ENCODE measurements around the gene ACOXL. TPM values are rescaled to one million over a fixed set of nuclear protein-coding genes. Genes with fewer than 3 reads are reported as not detected.
"Not testable (repeated sequence)": the region's sequence is repeated elsewhere in the genome, so short reads cannot be mapped to it uniquely, and the experiment has no call there.

ACOXL gene
- total RNA-seq, 1 experiment from 2014 or later = not detected

DNA sequence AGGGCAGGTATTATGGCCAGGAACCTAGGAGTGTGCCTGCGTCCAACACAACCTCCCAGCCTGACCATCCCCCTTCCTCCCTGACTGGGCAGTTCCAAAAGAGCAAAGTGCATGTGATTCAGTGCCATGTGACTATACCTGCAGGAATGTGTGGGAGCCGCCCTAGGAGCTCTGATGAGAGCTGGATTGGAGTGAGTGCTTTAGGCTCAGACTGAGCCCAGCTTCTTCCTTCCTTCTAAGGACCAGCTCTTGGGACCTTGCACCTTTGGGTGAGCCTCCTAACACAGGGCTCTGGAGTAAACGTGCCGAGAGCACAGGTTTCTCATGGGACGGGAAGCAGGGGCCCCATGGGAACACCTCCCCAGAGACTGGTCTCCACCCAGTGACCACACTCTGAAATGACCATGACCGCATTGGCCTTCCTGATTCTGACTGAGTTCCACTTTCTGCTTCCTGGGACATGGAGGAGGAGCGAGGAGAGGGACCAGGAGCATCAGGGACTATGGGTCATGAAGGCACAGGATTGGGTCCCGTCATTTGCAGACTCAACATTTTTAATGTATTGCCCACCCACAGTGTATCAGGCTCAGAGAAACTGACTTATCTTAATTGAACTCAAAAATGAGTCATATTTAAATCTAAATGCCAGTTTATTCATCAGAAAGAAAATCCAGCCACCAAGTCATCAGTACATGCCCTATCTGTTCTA lies 300.5 kb downstream of the ACOXL start:
- DNase-seq (ENCODE audit: low read depth) = peak; percentile 58

DNA sequence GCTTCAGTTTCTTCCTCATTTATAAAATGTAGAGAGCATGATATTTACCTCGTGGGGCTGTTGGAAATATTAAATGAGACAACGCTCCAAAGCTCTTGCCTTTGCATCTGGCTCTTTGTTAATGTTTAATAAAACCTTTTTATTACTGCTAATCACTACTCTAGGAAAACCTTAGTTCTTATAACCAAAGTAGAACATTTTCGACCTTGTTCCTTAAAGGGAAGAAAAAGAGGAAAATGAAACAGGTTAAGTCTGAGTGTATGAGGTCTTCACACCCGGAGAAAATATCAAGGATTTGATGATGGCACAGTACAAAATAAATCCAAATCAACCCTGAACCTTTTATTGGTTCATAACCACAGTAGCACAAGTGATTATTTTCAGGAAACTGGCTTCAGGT lies 301.8 kb downstream of the ACOXL start:
- no peak for DNase-seq (ENCODE audit: low read depth)

DNA sequence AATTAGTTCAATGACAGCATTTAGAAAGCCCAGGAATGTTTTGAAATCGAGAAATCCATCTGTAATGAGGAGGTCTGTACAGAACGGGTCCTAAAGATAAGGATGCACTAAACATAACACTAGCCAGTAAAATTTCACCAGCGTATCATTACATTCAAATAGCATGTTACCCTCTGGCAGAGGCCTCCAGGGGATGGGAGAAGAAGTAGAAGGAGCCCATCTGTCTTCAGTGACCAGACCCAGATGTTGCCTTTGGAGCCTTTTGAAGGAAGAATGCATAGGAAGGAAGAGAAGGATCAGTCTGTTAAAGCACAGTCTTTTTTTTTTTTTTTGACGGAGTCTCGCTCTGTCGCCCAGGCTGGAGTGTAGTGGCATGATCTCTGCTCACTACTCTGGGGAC lies 302.2 kb downstream of the ACOXL start:
- DNase-seq (ENCODE audit: low read depth) = no peak

DNA sequence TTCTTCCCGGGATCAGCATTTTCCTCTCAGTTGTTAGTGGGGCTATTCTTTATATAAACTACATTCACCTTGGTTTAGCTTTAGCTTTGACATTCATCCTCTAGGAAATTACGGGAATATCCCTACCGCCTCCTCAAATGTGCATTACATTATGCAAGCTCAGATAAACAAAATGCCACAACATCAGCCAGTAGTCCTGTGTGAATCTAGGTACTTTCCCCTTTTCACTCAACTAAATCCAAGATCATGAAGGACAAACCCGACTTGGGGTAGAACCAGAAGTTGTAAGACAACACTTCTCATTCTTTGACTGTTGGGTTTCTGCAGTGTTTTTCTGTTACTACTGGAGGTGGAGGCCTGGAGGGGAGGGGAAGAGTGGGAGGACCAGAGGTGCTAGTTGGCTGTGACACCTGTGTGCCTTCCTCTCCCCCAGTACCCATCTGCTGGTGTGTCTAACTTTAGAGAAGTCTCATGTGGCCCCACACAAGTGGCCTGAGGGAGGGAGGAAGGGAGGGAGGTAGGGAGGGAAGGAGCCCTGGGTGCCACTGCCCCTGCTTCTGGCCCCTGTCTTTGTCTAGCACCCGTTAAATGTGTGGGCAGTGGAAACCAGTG lies 303.6 kb downstream of the ACOXL start:
- DNase-seq (ENCODE audit: low read depth) = no peak

DNA sequence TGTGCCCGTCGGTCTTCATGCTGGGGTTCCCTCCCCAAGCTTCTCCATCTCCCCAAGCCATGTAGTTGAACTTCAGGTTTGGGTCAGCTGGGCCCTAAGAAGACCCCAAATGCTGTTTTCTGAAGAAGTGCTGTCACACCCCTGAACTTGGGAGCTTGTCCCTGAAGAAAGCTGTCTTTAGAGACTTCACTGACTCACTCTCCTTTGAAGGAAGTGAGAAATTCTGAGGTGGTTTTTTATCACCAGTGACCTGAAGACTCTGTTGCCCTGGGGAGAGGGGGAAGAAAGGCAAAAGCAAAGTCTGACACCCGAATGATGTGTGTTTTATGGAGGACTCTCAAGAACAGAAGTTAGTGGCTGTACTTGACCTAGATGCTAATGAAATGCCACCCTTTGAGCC lies 304.8 kb downstream of the ACOXL start:
- peak; percentile 33 for DNase-seq (ENCODE audit: low read depth)

DNA sequence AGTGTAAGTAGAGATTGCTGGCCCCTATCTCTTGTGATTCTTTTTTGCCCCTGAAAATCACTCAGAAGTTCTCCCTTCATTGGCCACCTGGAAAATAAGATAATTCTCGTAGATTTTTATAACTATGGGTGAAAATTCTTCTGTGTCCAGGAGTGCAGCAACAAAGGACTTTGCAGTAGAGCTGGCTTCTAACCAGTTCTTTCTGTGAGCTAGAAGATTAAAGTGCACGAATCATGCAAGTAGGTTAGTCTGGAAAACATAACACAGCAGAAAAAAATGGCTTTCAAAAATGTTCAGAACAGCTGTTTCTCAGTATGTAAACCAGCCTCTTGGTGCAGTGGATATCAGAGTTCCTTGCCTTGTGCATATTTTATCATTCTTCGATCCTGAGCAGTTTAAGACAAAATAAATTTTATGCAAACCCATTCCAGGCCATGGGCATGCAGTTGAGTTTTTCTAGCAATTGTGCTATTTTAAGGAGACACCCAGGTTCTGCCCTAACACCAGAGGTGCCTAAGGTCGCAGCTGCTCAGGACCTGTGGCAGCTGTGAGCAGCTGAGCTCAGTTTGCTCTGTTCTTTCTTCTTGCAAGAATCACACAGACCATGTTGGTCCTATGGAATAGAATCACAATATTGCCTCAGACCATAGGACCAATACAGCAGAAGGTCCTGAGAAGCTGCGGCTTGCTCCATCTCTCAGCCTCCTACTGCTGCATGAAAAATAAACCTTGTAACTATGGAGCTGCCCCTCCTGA lies 307.4 kb downstream of the ACOXL start:
- DNase-seq (ENCODE audit: low read depth) = no peak

DNA sequence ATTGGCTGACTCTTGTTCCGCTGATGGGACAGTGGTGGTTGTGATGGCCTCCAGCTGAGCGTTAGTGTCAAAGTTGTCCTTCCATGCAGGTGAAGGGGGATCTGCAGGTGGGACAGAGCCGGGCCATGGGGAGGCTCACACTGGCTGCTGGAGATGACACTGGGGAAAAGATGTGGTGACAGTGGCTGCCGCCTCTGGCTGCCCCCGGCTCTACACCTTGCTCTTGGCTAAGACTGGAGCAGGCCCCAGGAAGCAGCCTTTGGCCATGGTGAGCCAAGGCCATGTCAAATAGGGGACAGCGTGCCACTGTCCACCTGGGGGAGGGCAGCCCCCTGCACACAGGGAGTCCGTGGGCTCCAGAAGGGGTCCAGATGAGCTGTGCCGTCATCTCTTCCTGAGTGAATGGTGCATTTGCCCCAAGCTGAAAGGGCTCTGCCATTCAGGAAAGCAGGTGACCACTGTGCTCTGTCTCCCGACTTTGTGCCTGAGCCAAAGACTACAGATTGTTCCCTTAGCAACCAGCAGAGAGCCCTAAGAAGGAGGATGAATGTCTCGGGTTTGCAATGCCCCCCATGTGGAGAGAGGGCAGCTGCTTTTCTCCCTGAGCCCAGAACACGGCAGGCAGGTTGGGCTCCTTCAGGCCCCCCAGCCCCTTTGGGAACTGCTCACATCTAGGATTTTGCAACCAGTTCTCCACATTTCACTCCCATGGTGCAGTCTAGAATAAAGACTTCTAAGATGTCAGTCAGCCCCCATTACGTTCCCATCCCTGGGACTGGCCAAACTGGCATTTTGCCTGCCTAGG lies 309.2 kb downstream of the ACOXL start:
- DNase-seq (ENCODE audit: low read depth) = no peak

DNA sequence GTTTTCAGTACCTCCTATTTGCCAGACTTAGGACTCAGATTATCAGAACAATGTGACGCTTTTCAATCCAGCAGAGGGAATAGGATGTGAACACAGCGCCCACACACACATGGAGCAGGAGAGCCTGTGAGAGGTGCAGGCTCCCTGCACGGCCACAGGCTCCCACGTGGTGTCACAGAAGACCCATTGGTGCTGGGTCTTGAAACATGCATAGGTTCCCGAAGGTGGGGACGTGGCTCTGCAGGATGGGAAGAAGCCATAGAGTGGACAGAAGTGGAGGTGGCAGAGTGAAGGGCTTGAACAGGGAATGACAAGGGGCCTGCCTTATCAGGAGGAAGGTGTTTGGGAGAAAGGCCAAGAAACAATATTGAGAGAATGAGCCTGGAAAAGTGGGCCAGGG lies 309.9 kb downstream of the ACOXL start:
- DNase-seq (ENCODE audit: low read depth) = no peak

DNA sequence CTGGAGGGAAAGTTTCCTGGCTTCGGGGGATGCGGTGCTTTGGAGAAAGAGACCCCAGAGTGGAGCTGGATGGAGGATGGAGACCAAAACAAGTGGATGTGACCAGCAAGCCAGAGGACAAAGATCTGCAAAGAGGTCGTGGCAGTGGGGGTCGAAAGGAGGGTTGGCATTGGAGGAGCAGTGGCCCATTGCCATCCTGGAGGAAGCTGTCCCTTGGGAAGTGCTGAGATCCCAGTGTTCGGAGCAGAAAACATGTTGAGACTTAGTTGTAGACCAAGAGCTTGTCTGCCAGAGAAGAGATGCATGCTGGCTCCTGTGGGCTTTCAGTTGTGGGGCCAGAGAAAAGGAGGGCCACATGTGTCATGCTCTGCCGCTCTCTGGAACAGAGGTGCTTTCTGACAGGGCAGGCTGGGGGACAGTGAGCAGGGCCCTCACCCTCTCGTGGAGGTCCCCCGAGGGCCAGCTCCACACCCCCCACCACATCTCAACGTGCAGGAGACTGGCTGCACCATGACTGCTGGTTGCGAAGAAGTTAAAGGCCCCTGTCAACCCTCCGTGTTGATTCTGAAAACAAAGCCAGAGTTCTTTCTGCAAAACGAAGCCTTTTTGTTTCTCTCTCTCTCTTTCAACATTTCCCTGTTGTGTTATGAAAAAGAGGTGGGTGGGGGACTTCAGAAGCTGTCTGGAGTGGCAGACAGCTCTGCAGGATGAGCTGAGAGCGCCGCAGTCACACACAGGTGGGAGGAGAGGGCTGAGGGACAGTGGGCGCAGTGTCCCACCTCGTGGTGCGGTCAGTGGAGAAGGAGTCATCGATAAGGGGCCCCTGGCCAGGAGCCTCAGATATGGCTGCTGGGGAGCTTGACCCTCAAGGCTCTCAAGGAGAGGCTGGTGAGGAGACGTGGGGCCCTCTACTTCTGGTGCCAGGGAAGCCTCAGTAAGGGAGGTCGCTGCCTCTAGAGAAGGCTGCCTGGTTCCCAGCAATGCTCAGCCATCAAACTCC lies 310.7 kb downstream of the ACOXL start:
- no peak for DNase-seq (ENCODE audit: low read depth)

DNA sequence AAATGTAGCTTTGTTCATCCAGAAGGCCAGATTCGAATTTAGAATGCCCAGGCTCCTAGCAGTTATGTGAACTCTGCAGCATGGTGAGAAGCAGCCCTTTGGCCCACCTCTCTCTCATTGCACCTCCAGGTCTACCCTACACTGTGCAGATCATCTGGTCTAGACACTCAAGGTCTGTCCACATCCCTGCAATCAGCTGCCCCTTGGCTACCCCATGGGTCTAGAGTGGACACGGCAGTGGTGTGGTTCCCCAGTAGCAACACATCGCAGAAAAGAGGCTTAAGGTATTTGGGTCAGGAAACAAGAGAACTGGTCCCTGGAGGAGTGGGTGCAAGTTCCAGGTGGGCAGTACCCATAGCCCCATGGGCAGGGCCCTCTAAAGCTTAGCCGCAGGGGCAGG lies 311.7 kb downstream of the ACOXL start:
- no peak for DNase-seq (ENCODE audit: low read depth)

DNA sequence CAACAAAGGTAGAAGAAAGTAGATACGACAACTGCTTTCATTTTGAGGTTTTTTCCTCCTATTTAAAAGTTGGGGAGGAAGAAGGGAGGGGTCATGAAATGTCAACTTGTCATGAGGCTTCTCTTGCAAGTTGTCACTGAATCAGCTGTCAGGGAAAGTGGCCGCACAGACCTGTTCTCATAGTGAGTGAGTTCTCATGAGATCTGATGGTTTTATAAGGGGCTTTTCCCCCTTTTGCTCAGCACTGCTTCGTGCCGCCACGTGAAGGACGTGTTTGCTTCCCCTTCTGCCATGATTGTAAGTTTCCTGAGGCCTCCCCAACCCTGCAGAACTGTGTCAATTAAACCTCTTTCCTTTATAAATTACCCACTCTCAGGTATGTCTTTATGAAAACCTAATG lies 312.9 kb downstream of the ACOXL start:
- DNase-seq (ENCODE audit: low read depth) = not testable (repeated sequence)

DNA sequence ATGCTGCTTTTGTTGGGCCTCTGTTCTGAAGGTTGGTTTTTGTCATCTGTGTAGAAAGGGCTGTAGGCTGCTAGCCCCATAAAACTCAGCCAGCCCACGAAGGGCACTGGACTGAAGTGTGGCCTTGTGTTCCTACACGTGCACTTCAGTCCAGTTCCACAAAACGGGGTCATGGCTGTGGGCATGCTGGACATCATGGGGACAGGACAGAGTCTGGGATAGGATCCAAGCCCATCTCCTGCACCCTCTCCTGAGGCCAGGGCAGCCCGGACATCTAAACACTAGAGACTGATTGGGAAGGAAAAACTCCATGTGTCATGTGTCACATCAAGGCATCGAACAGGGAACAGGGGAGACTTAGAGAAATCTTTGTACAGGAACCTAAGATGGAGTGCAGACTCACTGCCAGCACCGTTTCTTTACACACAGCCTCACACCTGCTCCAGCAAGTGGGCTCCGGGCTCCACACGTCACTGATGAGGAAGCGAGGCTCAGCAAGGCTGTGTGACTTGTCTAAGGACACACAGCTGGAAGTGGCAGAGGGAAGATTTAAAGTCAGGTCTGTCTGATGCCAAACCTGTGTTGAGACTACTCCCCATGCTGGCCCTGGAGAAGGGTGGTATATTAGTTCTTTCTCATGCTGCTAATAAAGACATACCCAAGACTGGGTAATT lies 313.5 kb downstream of the ACOXL start:
- no peak for DNase-seq (ENCODE audit: low read depth)

DNA sequence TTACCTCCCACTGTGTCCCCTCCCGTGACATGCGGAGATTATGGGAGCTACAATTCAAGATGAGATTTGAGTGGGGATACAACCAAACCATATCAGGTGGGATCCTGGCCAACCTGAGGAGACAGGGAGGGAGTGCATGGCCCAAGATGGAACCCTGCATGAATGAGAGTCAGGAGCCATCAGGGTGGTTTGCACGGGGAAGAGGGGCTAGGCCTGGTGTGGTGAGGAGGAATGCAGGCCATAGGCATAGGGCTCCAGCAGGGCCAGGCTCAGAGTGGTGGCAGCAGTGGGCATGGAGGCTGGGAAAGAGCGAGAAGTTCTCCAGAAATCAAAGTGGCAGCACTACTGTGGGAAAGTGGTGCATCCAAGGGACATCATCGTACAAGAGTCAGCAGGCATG lies 314.3 kb downstream of the ACOXL start:
- no peak for DNase-seq (ENCODE audit: low read depth)

DNA sequence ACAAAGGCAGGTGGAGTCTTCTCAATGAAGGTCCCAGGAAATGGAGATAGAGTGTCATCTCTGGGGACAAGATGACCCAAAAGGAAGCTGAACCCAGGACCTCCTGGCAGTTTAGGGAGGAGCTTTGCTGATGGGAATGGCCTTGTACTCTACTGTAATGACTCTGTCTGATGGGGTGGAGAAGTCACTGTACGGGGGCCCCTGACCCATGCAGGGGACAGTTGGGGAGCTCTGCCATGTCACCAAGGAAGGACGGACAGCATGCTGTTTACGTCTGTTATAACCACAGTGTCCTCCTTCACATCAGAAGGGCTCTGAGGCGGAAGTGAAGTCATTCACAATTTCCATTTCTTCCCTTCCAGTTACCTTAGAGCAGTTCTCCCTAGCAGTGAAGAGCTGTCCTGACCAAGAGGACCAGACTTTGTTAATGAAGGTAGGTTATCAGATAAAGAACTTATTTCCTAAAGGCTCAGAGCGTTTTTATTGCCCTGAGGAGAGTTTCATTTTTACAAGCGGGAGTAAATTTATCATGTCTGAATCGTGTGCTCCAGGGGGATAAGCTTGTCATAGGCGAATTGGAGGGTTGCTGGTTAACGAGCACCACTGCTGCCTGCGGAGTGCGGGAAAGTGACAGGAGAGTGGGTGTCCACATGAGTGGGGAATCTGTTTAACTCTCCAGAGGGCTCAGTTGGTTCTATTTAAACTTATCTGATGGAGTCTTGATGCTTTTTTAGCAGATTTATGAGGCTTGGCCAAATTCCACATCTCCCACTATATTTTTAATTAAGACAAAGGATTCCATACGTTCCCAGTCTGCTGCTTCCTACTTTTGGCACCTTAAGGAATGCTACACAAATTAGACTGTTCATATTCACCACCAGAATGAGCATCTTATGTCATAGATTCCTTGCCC lies 316.7 kb downstream of the ACOXL start:
- no peak for DNase-seq (ENCODE audit: low read depth)

DNA sequence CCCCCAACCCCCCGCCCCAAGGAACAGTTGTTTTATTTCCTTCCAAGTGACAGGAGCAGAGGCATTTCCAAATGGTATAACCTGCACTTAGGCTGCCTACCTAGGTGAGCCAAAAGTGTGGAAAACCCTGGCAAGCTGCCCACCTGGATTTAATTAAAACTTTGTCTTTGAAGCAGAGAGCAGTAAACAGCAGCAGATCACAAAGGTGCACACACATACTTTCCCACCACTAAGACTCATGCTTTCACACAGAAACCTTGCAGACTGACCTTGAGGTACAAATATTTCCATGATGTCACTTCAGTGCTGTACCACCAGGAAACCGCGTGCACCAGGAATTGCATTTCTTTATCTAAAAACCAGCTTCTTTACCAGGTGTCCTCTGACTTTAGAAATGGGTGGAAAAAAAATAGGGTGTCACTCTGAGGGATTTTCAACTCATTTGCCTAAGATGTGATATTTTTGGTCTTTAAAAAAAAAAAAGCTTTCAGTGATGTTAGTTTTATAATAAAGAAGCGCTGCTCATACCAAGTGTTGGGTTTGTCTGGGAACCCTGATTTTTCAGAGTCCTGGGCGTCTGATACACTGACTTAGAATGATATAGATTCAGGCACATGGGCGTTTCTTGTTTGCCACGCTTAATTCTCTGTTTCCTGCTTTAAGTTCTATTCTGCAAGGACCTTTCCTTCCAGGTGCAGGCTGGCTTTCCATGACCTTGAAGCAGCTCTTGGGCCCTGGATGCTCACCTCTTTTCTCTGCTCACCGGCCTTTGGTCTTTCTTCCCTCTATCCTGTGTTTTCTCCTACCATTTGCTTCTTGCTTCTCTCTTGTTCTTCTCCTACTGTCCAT lies 317.6 kb downstream of the ACOXL start:
- DNase-seq (ENCODE audit: low read depth) = no peak

DNA sequence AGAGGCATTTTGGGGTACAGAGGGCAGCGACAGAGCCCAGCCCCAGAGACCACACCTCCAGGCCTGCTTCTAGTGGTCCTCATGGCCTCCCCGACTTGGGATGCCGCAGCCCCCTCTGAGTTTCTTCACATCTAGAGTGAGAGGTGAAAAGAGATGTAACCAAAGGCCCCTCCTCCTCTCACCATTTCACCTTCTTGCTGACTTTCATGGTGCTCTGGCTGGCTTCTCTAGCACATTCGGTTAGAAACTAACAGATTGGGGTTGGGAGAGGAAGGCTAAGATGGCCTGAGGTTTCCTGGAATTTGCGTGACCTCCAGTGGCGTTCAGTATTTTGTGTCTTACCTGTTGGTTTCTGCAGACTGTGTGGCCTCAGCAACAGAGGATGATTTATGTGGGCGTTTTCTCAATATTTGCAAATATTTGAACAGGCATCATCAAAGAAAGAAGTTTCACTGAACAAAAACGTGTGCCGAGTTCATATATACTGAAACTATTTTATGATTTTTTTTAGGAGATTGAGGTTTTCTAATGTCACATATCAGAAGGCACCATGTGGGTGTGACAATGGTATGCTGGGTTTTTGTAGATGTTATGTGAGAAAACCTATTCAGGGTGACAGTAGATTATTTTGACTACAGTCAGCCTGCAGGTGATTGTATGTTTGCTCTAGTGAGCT lies 318.5 kb downstream of the ACOXL start:
- no peak for DNase-seq (ENCODE audit: low read depth)

DNA sequence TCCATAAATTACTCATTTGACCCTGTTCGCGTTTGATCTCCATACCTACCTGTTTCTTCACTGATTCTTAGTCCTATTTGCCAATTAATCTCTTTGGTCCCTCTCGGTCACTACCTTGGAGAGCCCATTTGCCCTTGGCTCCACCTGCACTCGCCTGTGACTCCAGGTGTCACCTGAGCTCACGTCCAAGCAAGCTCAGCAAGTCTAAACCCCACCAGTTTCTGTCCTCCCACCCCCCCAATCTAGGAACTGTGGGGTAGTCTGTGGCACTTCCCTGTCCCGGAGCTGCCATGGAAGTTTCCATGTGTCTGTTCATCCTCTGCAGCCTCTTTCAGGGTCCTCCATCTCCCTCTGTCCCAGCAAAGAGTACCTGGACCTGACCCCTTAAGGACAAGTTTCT lies 320.2 kb downstream of the ACOXL start:
- no peak for DNase-seq (ENCODE audit: low read depth)

Data from HT1080 (cell line).